Stimulated activated naive B cell treated with anti-CD40 and anti-IgM and Interleukin-4, amounts not matched to agents 10 μg/mL and 1 μg/mL and 100 μg/mL, for 72 hours (primary cell): ENCODE measurements around the gene SPRN.

Experiments
- ATAC-seq, 2 donors: fragments of 150-1000 bp; cut with Tn5 transposase; replicated peaks; 2 replicates each; pipeline ENCODE4 v1.10.0; 2021; ENCODE audit warnings: moderate library complexity in 1 of 2
- DNase-seq: peaks from one replicate; pipeline ENCODE4 v3.0.0; 2021
- H3K27ac Mint-ChIP-seq: one replicate; pipeline ENCODE4 v1.8.0; 2022; ENCODE audit warnings: mild to moderate bottlenecking, mixed read lengths
- H3K27me3 Mint-ChIP-seq, 2 donors: one replicate each; pipeline ENCODE4 v1.8.0; 2022; ENCODE audit warnings: mixed read lengths in 2 of 2
- H3K36me3 Mint-ChIP-seq, 2 donors: one replicate each; pipeline ENCODE4 v1.8.0; 2022; ENCODE audit warnings: mixed read lengths in 2 of 2, mild to moderate bottlenecking in 1 of 2
- H3K4me1 Mint-ChIP-seq, 2 donors: one replicate each; pipeline ENCODE4 v1.8.0; 2022; ENCODE audit warnings: mixed read lengths in 2 of 2, mild to moderate bottlenecking in 1 of 2
- H3K4me3 Mint-ChIP-seq, 2 donors: one replicate each; pipeline ENCODE4 v1.8.0; 2022; ENCODE audit warnings: mild to moderate bottlenecking in 2 of 2, mixed read lengths in 2 of 2, moderate library complexity in 1 of 2
- H3K9me3 Mint-ChIP-seq, 2 donors: one replicate each; pipeline ENCODE4 v1.8.0; 2022; ENCODE audit warnings: mixed read lengths in 2 of 2, mild to moderate bottlenecking in 1 of 2

The SPRN gene

GRCh38 chr10:133460208-133460769, 35.9 kb upstream of the SPRN start:
- H3K27me3 Mint-ChIP-seq: no peaks in the 10 kb centered on the region
- H3K9me3 Mint-ChIP-seq: no peaks in the 10 kb centered on the region

DNA sequence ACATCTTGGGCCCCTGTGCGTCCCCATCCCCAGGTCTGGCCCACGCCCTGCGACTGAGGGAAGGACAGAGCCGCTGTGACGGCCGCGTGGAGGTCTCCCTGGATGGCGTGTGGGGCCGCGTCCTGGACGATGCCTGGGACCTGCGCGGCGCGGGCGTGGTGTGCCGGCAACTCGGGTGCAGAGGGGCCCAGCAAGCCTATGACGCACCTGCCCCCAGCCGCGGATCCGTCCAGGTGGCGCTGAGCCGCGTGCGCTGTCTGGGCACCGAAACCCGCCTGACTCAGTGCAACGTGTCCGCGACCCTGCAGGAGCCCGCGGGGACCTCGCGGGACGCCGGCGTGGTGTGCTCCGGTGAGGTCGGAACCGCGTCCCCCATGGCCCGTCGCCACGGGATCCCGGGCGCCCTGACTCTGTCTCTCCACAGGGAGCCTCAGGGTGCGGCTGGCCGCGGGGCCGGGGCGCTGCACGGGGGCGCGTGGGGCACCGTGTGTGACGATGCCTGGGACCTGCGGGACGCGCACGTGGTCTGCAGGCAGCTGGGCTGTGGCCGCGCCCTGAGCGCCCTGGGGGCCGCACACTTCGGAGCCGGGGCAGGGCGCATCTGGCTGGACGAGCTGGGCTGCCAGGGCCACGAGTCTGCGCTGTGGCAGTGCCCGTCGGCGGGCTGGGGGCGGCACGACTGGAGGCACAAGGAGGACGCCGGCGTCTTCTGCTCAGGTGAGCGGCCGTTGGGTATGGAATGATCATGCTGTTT, 35.2 kb upstream of the SPRN start:
- Mint-ChIP-seq H3K36me3 (peaks cover 0 to 5% of the 10 kb centered on the region in 2 donors), H3K4me3 (no peak overlapping the region), H3K27ac (no peak overlapping the region), H3K27me3 (no peaks in the 10 kb centered on the region), H3K4me1 (no peaks in the 10 kb centered on the region), H3K9me3 (no peaks in the 10 kb centered on the region)
- no peak for DNase-seq
- ATAC-seq: no peak

More at GRCh38 chr10:133460208-133460769, 35.9 kb upstream of the SPRN start:
- no peak for ATAC-seq
- Mint-ChIP-seq H3K36me3 (peaks cover 0 to 5% of the 10 kb centered on the region in 2 donors), H3K27ac (peak overlapping the region; percentile 31), H3K4me1 (no peaks in the 10 kb centered on the region), H3K4me3 (no peak overlapping the region)
- no peak for DNase-seq

GRCh38 chr10:133458710-133459453, 34.5 kb upstream of the SPRN start:
- Mint-ChIP-seq H3K4me3 (no peak overlapping the region), H3K9me3 (no peaks in the 10 kb centered on the region), H3K4me1 (no peaks in the 10 kb centered on the region), H3K27ac (no peak overlapping the region), H3K36me3 (peaks cover 0 to 5% of the 10 kb centered on the region in 2 donors), H3K27me3 (no peaks in the 10 kb centered on the region)
- DNase-seq (no peak), ATAC-seq (no peak)

DNA sequence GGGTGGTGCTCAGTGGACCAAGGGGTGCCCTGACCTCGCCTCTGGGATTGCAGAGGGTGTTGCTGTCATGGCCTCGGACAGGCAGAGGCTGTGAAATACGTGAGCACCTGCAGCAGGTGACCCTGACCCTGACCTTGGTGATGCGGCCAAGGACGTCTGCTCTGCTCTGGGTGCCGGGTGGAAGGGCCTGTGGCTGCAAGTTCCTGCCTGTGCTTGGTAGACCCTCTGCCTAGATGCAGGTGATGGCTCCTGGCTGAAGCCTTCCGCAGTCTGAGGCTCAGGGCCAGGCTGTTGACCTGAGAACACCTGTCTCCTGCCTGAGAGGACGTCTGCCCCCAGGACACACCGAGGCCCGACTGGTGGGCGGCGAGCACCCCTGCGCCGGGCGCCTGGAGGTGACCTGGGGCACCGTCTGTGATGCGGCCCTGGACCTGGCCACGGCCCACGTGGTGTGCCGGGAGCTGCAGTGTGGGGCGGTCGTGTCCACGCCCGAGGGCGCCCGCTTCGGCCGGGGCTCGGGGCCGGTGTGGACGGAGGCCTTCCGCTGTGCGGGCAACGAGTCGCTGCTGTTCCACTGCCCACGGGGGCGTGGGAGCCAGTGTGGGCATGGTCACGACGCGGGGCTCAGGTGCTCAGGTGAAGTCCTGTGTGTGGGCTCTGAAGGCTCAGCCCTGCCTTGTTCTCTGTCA, 33.7 kb upstream of the SPRN start:
- Mint-ChIP-seq H3K4me1 (no peaks in the 10 kb centered on the region), H3K27ac (no peak overlapping the region), H3K27me3 (no peaks in the 10 kb centered on the region), H3K4me3 (no peak overlapping the region), H3K36me3 (peaks cover 0 to 5% of the 10 kb centered on the region in 2 donors), H3K9me3 (no peaks in the 10 kb centered on the region)
- DNase-seq (no peak), ATAC-seq (no peak)

GRCh38 chr10:133457100-133457841, 32.8 kb upstream of the SPRN start:
- H3K4me3 Mint-ChIP-seq: no peak overlapping the region
- no peak for ATAC-seq
- no peak overlapping the region for H3K27ac Mint-ChIP-seq
- H3K36me3 Mint-ChIP-seq: peaks cover 0 to 5% of the 10 kb centered on the region in 2 donors
- no peaks in the 10 kb centered on the region for H3K27me3 Mint-ChIP-seq
- no peak for DNase-seq
- no peaks in the 10 kb centered on the region for H3K4me1 Mint-ChIP-seq
- H3K9me3 Mint-ChIP-seq: no peaks in the 10 kb centered on the region

- DNase-seq (no peak), ATAC-seq (no peak)
- H3K4me1 Mint-ChIP-seq: no peaks in the 10 kb centered on the region
- H3K36me3 Mint-ChIP-seq: peaks cover 0 to 5% of the 10 kb centered on the region in 2 donors
- no peaks in the 10 kb centered on the region for H3K27me3 Mint-ChIP-seq
- no peaks in the 10 kb centered on the region for H3K9me3 Mint-ChIP-seq
- no peak overlapping the region for H3K27ac Mint-ChIP-seq
- no peak overlapping the region for H3K4me3 Mint-ChIP-seq
Observed at GRCh38 chr10:133456041-133456951, 31.9 kb upstream of the SPRN start.

GRCh38 chr10:133455611-133456031, 31.2 kb upstream of the SPRN start:
- Mint-ChIP-seq H3K9me3 (no peaks in the 10 kb centered on the region), H3K4me3 (no peak overlapping the region), H3K27ac (no peak overlapping the region), H3K4me1 (no peaks in the 10 kb centered on the region), H3K36me3 (peaks cover 0 to 5% of the 10 kb centered on the region in 2 donors), H3K27me3 (no peaks in the 10 kb centered on the region)
- ATAC-seq (no peak), DNase-seq (no peak)

- Mint-ChIP-seq H3K27ac (no peak overlapping the region), H3K4me1 (no peaks in the 10 kb centered on the region), H3K4me3 (no peak overlapping the region), H3K9me3 (no peaks in the 10 kb centered on the region), H3K36me3 (peaks cover 0 to 5% of the 10 kb centered on the region in 2 donors), H3K27me3 (no peaks in the 10 kb centered on the region)
- DNase-seq: no peak
- no peak for ATAC-seq
Observed at GRCh38 chr10:133455196-133455595, 30.8 kb upstream of the SPRN start.

DNA sequence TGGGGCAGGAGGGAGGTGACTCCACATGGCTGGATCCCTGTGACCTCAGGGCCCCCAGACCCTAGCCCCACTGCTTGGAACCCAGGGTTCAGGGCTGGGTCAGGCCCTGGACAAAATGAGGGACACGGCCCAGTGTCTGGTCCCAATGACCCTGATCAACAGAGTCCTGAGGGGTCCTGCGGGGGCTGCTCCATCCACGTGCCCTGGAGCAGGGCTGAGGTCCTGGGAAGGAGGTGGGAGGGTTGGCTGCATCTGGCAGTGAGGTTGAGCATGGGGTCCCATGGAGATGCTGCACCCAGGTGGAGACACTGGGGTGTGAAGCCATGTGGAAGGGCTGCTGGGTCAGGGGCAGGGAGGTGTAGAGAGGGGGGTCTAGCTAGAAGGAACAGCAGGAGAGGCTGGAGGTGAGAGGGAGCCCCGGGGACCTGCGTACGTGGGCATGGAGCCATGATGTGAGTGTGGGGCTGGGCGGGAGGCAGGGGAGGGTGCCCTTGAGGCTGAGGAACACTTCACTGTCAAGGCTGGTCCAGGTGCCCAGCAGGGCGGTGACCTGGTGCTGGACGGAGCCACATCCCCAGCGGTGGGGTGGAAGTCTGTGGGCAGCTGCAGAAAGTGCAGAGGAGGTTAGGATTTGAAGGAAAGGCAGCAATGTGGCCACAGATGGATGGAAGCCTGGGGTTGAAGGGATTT, 29.9 kb upstream of the SPRN start:
- no peak overlapping the region for H3K27ac Mint-ChIP-seq
- H3K27me3 Mint-ChIP-seq: peaks cover 0 to 2% of the 10 kb centered on the region in 2 donors
- H3K4me1 Mint-ChIP-seq: no peaks in the 10 kb centered on the region
- peaks cover 1 to 5% of the 10 kb centered on the region in 2 donors for H3K36me3 Mint-ChIP-seq
- no peak overlapping the region for H3K4me3 Mint-ChIP-seq
- H3K9me3 Mint-ChIP-seq: peaks cover 1 to 3% of the 10 kb centered on the region in 2 donors
- ATAC-seq (no peak), DNase-seq (no peak)

GRCh38 chr10:133453516-133454203, 29.2 kb upstream of the SPRN start, which contains the start of gene SCART1:
SCART1 (plus strand) TSS chr10:133453945; CDS start chr10:133453998, 53 bp downstream.
- no peaks in the 10 kb centered on the region for H3K4me1 Mint-ChIP-seq
- no peak for ATAC-seq
- peaks cover 1 to 2% of the 10 kb centered on the region in 2 donors for H3K36me3 Mint-ChIP-seq
- no peak within 1 kb of the TSS for H3K4me3 Mint-ChIP-seq
- DNase-seq: no peak
- H3K27ac Mint-ChIP-seq: no peak within 1 kb of the TSS
- peaks cover 4 to 6% of the 10 kb centered on the region in 2 donors for H3K9me3 Mint-ChIP-seq
- peaks cover 0 to 4% of the 10 kb centered on the region in 2 donors for H3K27me3 Mint-ChIP-seq

- H3K36me3 Mint-ChIP-seq: peaks cover 6 to 7% of the 10 kb centered on the region in 2 donors
- no peak overlapping the region for H3K4me3 Mint-ChIP-seq
- H3K4me1 Mint-ChIP-seq: no peaks in the 10 kb centered on the region
- no peak for ATAC-seq
- peaks cover 0 to 8% of the 10 kb centered on the region in 2 donors for H3K27me3 Mint-ChIP-seq
- H3K27ac Mint-ChIP-seq: no peak overlapping the region
- no peak for DNase-seq
- peaks cover 13 to 15% of the 10 kb centered on the region in 2 donors for H3K9me3 Mint-ChIP-seq
Observed at GRCh38 chr10:133452453-133452852, 28.0 kb upstream of the SPRN start.

DNA sequence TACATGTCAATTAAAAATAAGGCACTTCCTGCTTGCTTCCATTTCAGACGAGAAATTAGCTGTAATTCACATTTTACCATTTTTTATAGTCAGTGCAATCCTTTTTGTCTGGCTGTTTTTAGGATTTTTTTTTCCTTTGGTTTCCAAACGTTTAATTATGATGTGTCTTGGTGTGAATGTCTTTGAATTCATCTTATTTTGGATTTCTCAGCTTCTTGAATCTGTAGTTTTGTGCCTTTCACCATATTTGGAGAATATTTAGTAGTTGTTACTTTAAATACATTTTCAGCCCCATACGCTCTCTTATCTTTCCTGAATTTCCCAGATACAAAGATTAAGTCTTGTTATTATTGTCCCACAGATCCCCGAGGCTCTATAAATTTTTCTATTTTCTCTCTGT, 26.9 kb upstream of the SPRN start:
- H3K9me3 Mint-ChIP-seq: peaks cover 21 to 23% of the 10 kb centered on the region in 2 donors
- DNase-seq (no peak), ATAC-seq (no peak)
- no peaks in the 10 kb centered on the region for H3K4me1 Mint-ChIP-seq
- H3K4me3 Mint-ChIP-seq: no peak overlapping the region
- H3K27me3 Mint-ChIP-seq: peaks cover 7 to 15% of the 10 kb centered on the region in 2 donors
- H3K27ac Mint-ChIP-seq: no peak overlapping the region
- peaks cover 13 to 16% of the 10 kb centered on the region in 2 donors for H3K36me3 Mint-ChIP-seq
